ENCODE results near the gene ADAMTS14. TPM values are rescaled to one million over a fixed set of nuclear protein-coding genes. Genes with fewer than 3 reads are reported as not detected.

The ADAMTS14 gene
- total RNA-seq, 1 experiment from 2014 or later = 1.6 TPM

DNA sequence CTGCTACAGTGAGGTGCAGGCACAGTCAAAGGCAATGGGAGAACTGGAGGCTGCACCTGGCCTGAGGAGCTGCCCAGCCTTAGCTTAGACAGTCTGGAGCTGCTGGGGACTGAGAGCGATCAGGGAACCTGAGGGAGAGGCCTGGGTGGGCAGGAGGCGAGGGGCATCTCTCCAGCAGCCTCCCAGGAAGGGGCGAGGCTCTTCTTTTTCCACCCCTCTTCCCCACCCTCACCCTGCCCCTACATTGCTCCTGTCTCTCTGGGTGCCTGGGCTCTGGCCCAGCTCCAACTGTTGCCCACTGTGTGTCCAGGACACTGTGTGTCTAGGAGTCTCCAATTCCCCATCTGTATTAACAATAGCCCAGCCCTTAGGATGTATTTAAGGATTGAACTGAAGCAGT is 76.0 kb downstream of the ADAMTS14 start:
- no peaks in the 10 kb centered on the region for H3K79me2 ChIP-seq (ENCODE audit: insufficient read depth, low read length)
- Mint-ChIP-seq H3K27ac (0 out of 7 replicates have a peak overlapping the region, but pooled peaks of 1 of the 3 experiments have one; percentile 12), H3K4me1 (peaks cover 4 to 10% of the 10 kb centered on the region in 2 experiments; a peak in 3 of 4 replicates), H3K27me3 (ENCODE audit: low read depth) (no peaks in the 10 kb centered on the region), H3K36me3 (ENCODE audit: insufficient read depth in 1 of 3, low read depth in 3 of 3) (peaks cover 0 to 9% (median 0%) of the 10 kb centered on the region in 3 experiments; a peak in 3 of 7 replicates), H3K9me3 (no peaks in the 10 kb centered on the region), H3K4me3 (no peak overlapping the region)
- no peak overlapping the region for H3K9ac ChIP-seq (ENCODE audit: extremely low read depth, insufficient read length, low read length)
- no peak overlapping the region for H3K14ac ChIP-seq (ENCODE audit: insufficient read depth, low read length)
- H4K8ac ChIP-seq (replicated peaks; ENCODE audit: insufficient read length, low read depth, low read length) = no peak overlapping the region
- no peak overlapping the region for H2BK20ac ChIP-seq (ENCODE audit: low read depth, low read length, poor library complexity, severe bottlenecking)
- DNase-seq = no peak
- no peak overlapping the region for H4K91ac ChIP-seq (ENCODE audit: insufficient read length, low read depth, low read length)
- H2BK5ac ChIP-seq (ENCODE audit: insufficient read length, low read length) = no peak overlapping the region
- H3K27me3 ChIP-seq (ENCODE audit: insufficient read depth, low read length) = no peaks in the 10 kb centered on the region
- TF ChIP-seq, protein P1, sequence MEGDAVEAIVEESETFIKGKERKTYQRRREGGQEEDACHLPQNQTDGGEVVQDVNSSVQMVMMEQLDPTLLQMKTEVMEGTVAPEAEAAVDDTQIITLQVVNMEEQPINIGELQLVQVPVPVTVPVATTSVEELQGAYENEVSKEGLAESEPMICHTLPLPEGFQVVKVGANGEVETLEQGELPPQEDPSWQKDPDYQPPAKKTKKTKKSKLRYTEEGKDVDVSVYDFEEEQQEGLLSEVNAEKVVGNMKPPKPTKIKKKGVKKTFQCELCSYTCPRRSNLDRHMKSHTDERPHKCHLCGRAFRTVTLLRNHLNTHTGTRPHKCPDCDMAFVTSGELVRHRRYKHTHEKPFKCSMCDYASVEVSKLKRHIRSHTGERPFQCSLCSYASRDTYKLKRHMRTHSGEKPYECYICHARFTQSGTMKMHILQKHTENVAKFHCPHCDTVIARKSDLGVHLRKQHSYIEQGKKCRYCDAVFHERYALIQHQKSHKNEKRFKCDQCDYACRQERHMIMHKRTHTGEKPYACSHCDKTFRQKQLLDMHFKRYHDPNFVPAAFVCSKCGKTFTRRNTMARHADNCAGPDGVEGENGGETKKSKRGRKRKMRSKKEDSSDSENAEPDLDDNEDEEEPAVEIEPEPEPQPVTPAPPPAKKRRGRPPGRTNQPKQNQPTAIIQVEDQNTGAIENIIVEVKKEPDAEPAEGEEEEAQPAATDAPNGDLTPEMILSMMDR (conservative IDR thresholded peaks at IDR 0.05) = no peak
- H3K23me2 ChIP-seq (ENCODE audit: insufficient read length, low read depth, low read length, poor library complexity, severe bottlenecking) = no peaks in the 10 kb centered on the region
- WGBS (ENCODE audit: extremely low coverage, insufficient read length, low lambda C conversion rate) = no CpG with 5 or more reads among the region's 3 CpGs
- H3K27ac ChIP-seq (ENCODE audit: insufficient read length, low read depth, low read length) = no peak overlapping the region
- no peaks in the 10 kb centered on the region for H3K79me1 ChIP-seq (ENCODE audit: insufficient read depth, low read depth, low read length, poor library complexity, severe bottlenecking)
- no peak overlapping the region for H2BK15ac ChIP-seq (ENCODE audit: low read depth, low read length)
- no peak overlapping the region for H3K23ac ChIP-seq (ENCODE audit: insufficient read length, low read depth, low read length)
- no peak overlapping the region for H3K56ac ChIP-seq (ENCODE audit: insufficient read length, low read depth, low read length)
- no peaks in the 10 kb centered on the region for H4K20me1 ChIP-seq (ENCODE audit: control insufficient read depth, insufficient read depth, insufficient read length)
- H3T11ph ChIP-seq (ENCODE audit: low read length) = no peak overlapping the region
- no peak overlapping the region for H3K4ac ChIP-seq (ENCODE audit: low read depth, low read length)
- H2BK12ac ChIP-seq (ENCODE audit: insufficient read length, low read depth, low read length) = no peak overlapping the region
- H3K4me1 ChIP-seq (ENCODE audit: insufficient read depth, low read length) = no peaks in the 10 kb centered on the region; the same call in 1 of the 2 replicates
- H3K4me2 ChIP-seq (ENCODE audit: insufficient read depth, insufficient read length, low read length) = no peak overlapping the region
- no peaks in the 10 kb centered on the region for H3K9me3 ChIP-seq (ENCODE audit: control insufficient read depth, low read depth, low read length)
- H2BK120ac ChIP-seq (ENCODE audit: low read depth, low read length, poor library complexity, severe bottlenecking) = no peak overlapping the region
- no peak overlapping the region for H4K5ac ChIP-seq (ENCODE audit: insufficient read length, low read depth, low read length)
- no peak overlapping the region for H3K18ac ChIP-seq (ENCODE audit: insufficient read length, low read depth, low read length)
- no peak overlapping the region for H2AFZ ChIP-seq (ENCODE audit: low read length)
- H2AK5ac ChIP-seq (ENCODE audit: insufficient read length, low read length) = no peak overlapping the region
